ENCODE results near the gene MTHFR.

MTHFR gene

DNA sequence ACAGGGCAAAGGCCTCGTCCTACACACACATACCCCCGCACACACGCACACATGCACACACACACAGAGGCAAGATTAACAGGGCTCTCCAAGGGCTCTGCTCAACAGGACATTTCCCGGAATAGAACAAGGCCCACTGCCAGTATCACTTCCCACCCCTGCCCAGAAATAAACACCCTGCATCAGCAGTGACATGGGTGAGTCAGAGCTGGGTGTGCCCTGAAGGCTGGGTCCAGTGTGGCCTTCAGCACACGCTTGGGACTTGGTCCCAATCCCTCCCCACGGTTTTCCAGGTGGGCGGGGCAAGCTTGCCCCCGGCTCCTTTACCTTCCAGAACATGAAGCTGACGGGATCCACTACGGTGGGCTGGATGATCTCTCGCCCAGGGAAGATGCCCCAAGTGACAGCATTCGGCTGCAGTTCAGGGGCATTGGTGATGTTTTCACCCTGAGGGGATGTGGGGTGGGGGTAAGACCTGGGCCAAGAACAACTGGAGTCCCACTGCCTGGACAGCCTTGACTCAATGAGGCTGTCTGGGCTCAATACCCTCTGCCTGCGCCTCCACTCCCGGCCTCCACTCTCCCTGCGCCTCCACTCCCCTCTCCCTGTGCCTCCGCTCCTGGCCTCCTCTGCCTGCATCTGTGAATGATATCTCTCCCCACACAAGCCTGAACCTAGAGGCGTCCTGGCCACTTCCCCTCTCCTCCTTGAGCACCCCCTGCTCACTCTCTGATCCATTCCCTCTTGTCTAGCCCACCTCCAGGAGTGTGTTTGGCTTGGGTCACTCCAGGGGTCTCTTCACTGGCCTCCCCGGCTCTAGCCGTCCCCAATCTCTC, 14.7 kb downstream of the MTHFR start:
- Histone ChIP-seq H3K9ac (ENCODE audit: low read length) (peak overlapping the region; percentile 60), H3K23ac (ENCODE audit: low read length in 2 of 2) (no peak overlapping the region), H3K9me3 (ENCODE audit: control insufficient read depth, low read length) (no peaks in the 10 kb centered on the region), H2AFZ (ENCODE audit: low read depth, low read length) (no peak overlapping the region), H2BK12ac (ENCODE audit: low read length in 2 of 2) (peak overlapping the region; percentile 53 to 99), H3K4me2 (ENCODE audit: low read length, poor library complexity, severe bottlenecking) (no peak overlapping the region), H3K4me1 (ENCODE audit: control insufficient read depth, insufficient read depth, low read depth, low read length) (peaks cover 38% of the 10 kb centered on the region), H2BK5ac (ENCODE audit: low read depth, low read length, poor library complexity, severe bottlenecking) (no peak overlapping the region), H3K27me3 (ENCODE audit: control insufficient read depth in 1 of 2, insufficient read depth in 1 of 2, low read length in 2 of 2) (no peaks in the 10 kb centered on the region), H2AK5ac (ENCODE audit: low read length, severe bottlenecking) (peak overlapping the region; percentile 42), H2BK15ac (ENCODE audit: low read depth, poor library complexity, severe bottlenecking) (no peak overlapping the region), H4K91ac (ENCODE audit: low read length) (peak overlapping the region; percentile 86), H3K4me3 (ENCODE audit: insufficient read depth in 1 of 2, low read depth in 1 of 2, low read length in 2 of 2) (peak overlapping the region; percentile 5 to 13), H3K14ac (ENCODE audit: low read length in 2 of 2) (no peak overlapping the region), H3K27ac (ENCODE audit: low read length, poor library complexity, severe bottlenecking) (no peak overlapping the region), H4K8ac (ENCODE audit: low read length) (peak overlapping the region; percentile 77), H3K79me1 (replicated peaks; ENCODE audit: low read length, poor library complexity, severe bottlenecking) (peaks cover 4% of the 10 kb centered on the region), H3K4ac (ENCODE audit: low read depth in 1 of 2, low read length in 2 of 2) (peak overlapping the region; percentile 71 to 89), H2BK120ac (ENCODE audit: low read depth, low read length) (peak overlapping the region; percentile 85), H3K36me3 (ENCODE audit: control insufficient read depth in 1 of 2, insufficient read depth in 2 of 2, low read depth in 1 of 2, low read length in 2 of 2) (peaks cover 58 to 67% of the 10 kb centered on the region in 2 experiments), H3K18ac (ENCODE audit: low read depth in 1 of 2, low read length in 2 of 2) (peak overlapping the region; percentile 70 to 92)
- DNase-seq = peak; percentile 97
- WGBS = 71% methylated on average over 19 of the region's 19 CpGs

DNA sequence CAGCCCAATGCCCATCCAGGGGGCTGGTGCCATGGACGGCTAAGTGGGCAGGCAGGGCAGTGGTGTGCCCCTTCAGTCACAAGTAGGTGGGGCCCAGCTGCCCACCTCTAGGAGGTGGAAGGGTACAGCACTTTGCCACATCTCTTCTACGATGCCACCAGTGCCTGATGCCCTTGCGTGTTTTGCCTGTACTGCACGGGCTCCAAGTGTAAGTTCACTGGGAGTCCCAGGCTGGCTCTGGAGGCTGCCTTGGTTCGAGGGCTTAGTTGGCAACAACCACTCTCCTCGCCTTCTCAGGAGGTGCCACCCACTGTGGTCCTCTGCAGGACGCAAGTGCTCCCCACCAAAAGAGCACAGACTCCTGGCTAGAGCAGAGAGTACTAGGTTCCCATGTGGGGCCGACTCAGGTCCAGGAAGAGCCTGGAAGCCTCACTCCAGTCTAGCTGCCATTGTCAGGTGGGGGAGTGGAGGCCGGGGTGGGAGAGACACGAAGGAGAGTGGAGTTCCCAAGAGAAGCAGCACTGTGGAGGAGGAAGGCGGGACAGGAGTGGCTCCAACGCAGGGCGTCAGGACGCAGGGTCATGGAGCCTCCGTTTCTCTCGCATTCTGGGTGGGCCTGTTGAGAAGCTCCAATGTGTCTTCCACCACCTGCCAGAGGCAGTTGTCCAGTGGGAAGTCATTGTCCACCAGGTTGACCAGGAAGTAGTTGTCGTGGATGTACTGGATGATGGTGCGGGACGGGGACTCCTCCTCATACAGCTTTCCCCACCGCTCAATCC, 15.5 kb downstream of the MTHFR start:
- peak overlapping the region; percentile 78 for H2BK15ac ChIP-seq (ENCODE audit: low read depth, poor library complexity, severe bottlenecking)
- no peak overlapping the region for H3K14ac ChIP-seq (ENCODE audit: low read length in 2 of 2)
- DNase-seq = no peak
- peak overlapping the region; percentile 59 for H4K8ac ChIP-seq (ENCODE audit: low read length)
- H3K4me1 ChIP-seq (ENCODE audit: control insufficient read depth, insufficient read depth, low read depth, low read length) = peaks cover 37% of the 10 kb centered on the region
- H3K4me2 ChIP-seq (ENCODE audit: low read length, poor library complexity, severe bottlenecking) = no peak overlapping the region
- no peak overlapping the region for H2AK5ac ChIP-seq (ENCODE audit: low read length, severe bottlenecking)
- H2BK12ac ChIP-seq (ENCODE audit: low read length in 2 of 2) = peak overlapping the region; percentile 79 to 91
- H3K27ac ChIP-seq (ENCODE audit: low read length, poor library complexity, severe bottlenecking) = no peak overlapping the region
- peaks cover 50 to 60% of the 10 kb centered on the region in 2 experiments for H3K36me3 ChIP-seq (ENCODE audit: control insufficient read depth in 1 of 2, insufficient read depth in 2 of 2, low read depth in 1 of 2, low read length in 2 of 2)
- peak overlapping the region; percentile 70 to 92 for H3K18ac ChIP-seq (ENCODE audit: low read depth in 1 of 2, low read length in 2 of 2)
- peak overlapping the region; percentile 60 for H3K9ac ChIP-seq (ENCODE audit: low read length)
- H2BK120ac ChIP-seq (ENCODE audit: low read depth, low read length) = peak overlapping the region; percentile 85
- peak overlapping the region; percentile 5 for H4K91ac ChIP-seq (ENCODE audit: low read length)
- no peaks in the 10 kb centered on the region for H3K27me3 ChIP-seq (ENCODE audit: control insufficient read depth in 1 of 2, insufficient read depth in 1 of 2, low read length in 2 of 2)
- peak overlapping the region; percentile 19 to 70 for H3K4ac ChIP-seq (ENCODE audit: low read depth in 1 of 2, low read length in 2 of 2)
- peak overlapping the region in 1 of 2 experiments; percentile 51 for H3K23ac ChIP-seq (ENCODE audit: low read length in 2 of 2)
- H3K9me3 ChIP-seq (ENCODE audit: control insufficient read depth, low read length) = no peaks in the 10 kb centered on the region
- H3K79me1 ChIP-seq (replicated peaks; ENCODE audit: low read length, poor library complexity, severe bottlenecking) = peaks cover 4% of the 10 kb centered on the region
- H2AFZ ChIP-seq (ENCODE audit: low read depth, low read length) = no peak overlapping the region
- 92% methylated on average over 20 of the region's 20 CpGs for WGBS
- peak overlapping the region in 1 of 2 experiments; percentile 13 for H3K4me3 ChIP-seq (ENCODE audit: insufficient read depth in 1 of 2, low read depth in 1 of 2, low read length in 2 of 2)
- H2BK5ac ChIP-seq (ENCODE audit: low read depth, low read length, poor library complexity, severe bottlenecking) = no peak overlapping the region

DNA sequence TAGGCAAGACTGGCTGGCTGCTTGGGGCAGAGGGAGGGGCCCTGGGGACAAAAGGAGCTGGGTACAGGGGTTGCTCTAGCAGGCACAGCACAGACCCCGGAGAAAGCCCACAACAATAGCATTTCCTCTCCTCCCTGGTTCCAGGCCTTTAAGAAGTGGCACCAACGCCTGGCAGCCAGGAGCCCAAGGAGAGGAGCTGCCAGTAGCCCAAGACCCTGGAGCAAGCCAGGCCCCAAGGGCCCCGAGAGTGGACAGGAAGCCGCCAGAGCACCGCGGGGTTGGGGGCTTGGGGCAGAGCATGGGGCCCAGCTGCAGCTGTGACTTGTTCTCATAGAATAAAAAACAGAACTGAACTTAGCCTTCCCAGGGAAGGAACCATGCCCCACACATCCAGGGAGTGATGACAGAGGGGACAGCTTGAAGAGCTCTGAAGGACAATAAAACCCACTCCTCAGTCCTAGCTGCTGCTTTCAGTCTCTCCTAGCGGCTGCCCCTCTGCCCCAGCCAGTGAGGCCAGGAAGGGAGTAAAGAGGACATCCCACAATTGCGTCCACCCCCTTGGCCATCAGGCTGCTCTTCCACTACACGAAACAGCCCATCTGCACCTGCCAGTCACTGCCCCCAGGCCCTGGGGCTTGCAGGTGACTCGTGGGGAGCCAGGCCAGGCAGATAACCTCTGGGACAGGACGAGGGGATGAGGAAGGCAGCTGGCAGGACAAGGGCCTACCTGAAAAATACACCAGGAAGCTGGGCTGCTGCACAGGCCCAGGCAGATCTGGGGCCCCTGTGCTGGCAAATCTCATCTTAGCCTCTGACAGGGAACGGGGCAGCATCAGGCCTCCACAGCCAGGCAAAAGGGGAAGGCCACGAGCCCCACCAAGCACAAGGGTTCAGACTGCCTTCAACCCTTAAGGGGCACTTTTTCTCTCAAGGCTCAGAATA, 16.4 kb downstream of the MTHFR start:
- H3K9ac ChIP-seq (ENCODE audit: low read length) = peak overlapping the region; percentile 26

More for the DNA sequence above, 16.4 kb downstream of the MTHFR start:
- Histone ChIP-seq H2BK15ac (ENCODE audit: low read depth, poor library complexity, severe bottlenecking) (peak overlapping the region; percentile 49), H2AK5ac (ENCODE audit: low read length, severe bottlenecking) (peak overlapping the region; percentile 10), H2AFZ (ENCODE audit: low read depth, low read length) (no peak overlapping the region), H3K4me1 (ENCODE audit: control insufficient read depth, insufficient read depth, low read depth, low read length) (peaks cover 39% of the 10 kb centered on the region), H3K27me3 (ENCODE audit: control insufficient read depth in 1 of 2, insufficient read depth in 1 of 2, low read length in 2 of 2) (no peaks in the 10 kb centered on the region), H3K14ac (ENCODE audit: low read length in 2 of 2) (peak overlapping the region in 1 of 2 experiments; percentile 28), H3K23ac (ENCODE audit: low read length in 2 of 2) (no peak overlapping the region), H3K36me3 (ENCODE audit: control insufficient read depth in 1 of 2, insufficient read depth in 2 of 2, low read depth in 1 of 2, low read length in 2 of 2) (peaks cover 41 to 51% of the 10 kb centered on the region in 2 experiments), H3K4ac (ENCODE audit: low read depth in 1 of 2, low read length in 2 of 2) (no peak overlapping the region), H3K4me3 (ENCODE audit: insufficient read depth in 1 of 2, low read depth in 1 of 2, low read length in 2 of 2) (no peak overlapping the region), H2BK5ac (ENCODE audit: low read depth, low read length, poor library complexity, severe bottlenecking) (no peak overlapping the region), H3K18ac (ENCODE audit: low read depth in 1 of 2, low read length in 2 of 2) (peak overlapping the region; percentile 61 to 70), H3K9me3 (ENCODE audit: control insufficient read depth, low read length) (no peaks in the 10 kb centered on the region), H3K4me2 (ENCODE audit: low read length, poor library complexity, severe bottlenecking) (no peak overlapping the region), H3K79me1 (replicated peaks; ENCODE audit: low read length, poor library complexity, severe bottlenecking) (peaks cover 4% of the 10 kb centered on the region), H2BK12ac (ENCODE audit: low read length in 2 of 2) (peak overlapping the region; percentile 59 to 91), H4K8ac (ENCODE audit: low read length) (no peak overlapping the region), H3K27ac (ENCODE audit: low read length, poor library complexity, severe bottlenecking) (no peak overlapping the region), H2BK120ac (ENCODE audit: low read depth, low read length) (no peak overlapping the region), H4K91ac (ENCODE audit: low read length) (peak overlapping the region; percentile 5)
- no peak for DNase-seq
- 75% methylated on average over 12 of the region's 13 CpGs for WGBS

All from mesenchymal stem cell (in vitro differentiated cells and primary cell).